ENCODE measurements around the gene FSTL4.

DNA sequence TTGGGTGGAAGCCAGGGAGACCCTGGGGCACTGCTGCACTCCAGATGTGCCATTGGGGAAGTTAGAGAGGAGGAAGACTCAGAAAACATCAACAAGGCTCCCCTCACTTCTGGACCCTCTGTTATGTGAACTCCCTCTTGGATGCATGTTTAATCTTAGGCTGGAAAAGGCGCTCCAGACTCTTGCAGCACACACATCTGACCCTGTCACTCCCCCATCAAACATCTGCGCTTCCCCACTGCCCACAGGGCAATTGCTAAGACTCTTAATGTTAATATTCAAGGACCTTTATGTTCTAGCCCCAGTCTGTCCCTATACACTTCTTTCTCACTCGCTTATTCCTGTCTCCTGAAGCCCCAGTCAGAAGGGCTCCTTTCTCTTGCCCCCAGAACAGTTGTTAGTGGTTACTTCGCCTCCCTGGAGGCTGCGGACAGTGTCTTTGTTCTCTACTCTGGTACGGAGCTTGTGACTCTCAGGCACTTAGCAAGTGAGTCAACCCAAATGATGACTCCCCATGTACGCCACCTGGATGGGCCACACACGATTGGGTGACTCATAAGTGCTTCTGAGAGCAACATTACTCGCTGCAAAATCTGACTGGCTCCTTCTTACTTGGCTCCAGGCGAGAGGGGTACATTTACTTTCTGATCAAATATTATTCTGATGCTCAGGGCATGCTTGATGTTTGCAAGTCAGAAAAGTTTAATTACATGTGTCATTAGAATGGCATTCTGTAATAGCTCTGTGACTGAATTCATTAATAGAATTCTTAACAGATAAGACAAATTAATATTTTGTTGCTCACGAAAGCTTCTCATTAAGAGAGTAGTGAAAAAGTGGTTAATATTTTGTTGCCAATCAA, 366.9 kb downstream of the FSTL4 start:
- TF ChIP-seq, protein P1, sequence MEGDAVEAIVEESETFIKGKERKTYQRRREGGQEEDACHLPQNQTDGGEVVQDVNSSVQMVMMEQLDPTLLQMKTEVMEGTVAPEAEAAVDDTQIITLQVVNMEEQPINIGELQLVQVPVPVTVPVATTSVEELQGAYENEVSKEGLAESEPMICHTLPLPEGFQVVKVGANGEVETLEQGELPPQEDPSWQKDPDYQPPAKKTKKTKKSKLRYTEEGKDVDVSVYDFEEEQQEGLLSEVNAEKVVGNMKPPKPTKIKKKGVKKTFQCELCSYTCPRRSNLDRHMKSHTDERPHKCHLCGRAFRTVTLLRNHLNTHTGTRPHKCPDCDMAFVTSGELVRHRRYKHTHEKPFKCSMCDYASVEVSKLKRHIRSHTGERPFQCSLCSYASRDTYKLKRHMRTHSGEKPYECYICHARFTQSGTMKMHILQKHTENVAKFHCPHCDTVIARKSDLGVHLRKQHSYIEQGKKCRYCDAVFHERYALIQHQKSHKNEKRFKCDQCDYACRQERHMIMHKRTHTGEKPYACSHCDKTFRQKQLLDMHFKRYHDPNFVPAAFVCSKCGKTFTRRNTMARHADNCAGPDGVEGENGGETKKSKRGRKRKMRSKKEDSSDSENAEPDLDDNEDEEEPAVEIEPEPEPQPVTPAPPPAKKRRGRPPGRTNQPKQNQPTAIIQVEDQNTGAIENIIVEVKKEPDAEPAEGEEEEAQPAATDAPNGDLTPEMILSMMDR (IDR thresholded peaks at IDR 0.05) = no peak
- no peak for TF ChIP-seq POLR2A (IDR thresholded peaks at IDR 0.05)
